ENCODE results near the gene JUND.

- TF ChIP-seq POLR2AphosphoS5 (IDR thresholded peaks at IDR 0.05; ENCODE audit: low read depth) (no peak), CREB1 (CRISPR knock-in tag; IDR thresholded peaks at IDR 0.05; ENCODE audit: low read depth) (no peak), CTCF (conservative IDR thresholded peaks at IDR 0.05; ENCODE audit: low read depth in 2 of 2) (no peak), EZH2 (IDR thresholded peaks at IDR 0.05; ENCODE audit: low read depth, unreplicated experiment) (no peak), REST (IDR thresholded peaks at IDR 0.05; ENCODE audit: unreplicated experiment) (no peak)
Observed at GRCh38 chr19:18231775-18232174, 49.6 kb downstream of the JUND start.
